Thoracic aorta (tissue), 2 donors: Measurements from ENCODE around the gene ZBTB7C. TPM values are rescaled to one million over a fixed set of nuclear protein-coding genes. Genes with fewer than 3 reads are reported as not detected.

ENCODE experiments used
- ATAC-seq: fragments of 150-250 bp; one replicate; pipeline ENCODE4 v1.8.0; 2017; ENCODE audit warnings: low read depth; ENCODE audit not compliant: insufficient number of reproducible peaks, low FRiP score
- DNase-seq: peaks from one replicate; pipeline ENCODE4 v3.0.0-alpha.2; 2020; ENCODE audit warnings: low spot score
- H3K27ac ChIP-seq, 2 donors: fragments of 200-600 bp; sonication (generic); 1 replicate in 1 of 2; 2 replicates in 1 of 2; pipeline ENCODE4 v1.5.1; 2016; ENCODE audit warnings: mild to moderate bottlenecking in 2 of 2, moderate library complexity in 2 of 2
- H3K27me3 ChIP-seq: fragments of 200-600 bp; sonication (generic); replicated peaks from 2 replicates; pipeline ENCODE4 v1.6.0; 2016; ENCODE audit warnings: mild to moderate bottlenecking; ENCODE audit not compliant: insufficient read depth
- H3K36me3 ChIP-seq: fragments of 200-600 bp; sonication (generic); one replicate; pipeline ENCODE4 v1.5.1; 2016
- H3K4me1 ChIP-seq, 2 donors: fragments of 200-600 bp; sonication (generic); 1 replicate in 1 of 2; 2 replicates in 1 of 2; pipeline versions ENCODE4 v1.5.1 to v1.6.0; 2016; ENCODE audit warnings: low read depth in 2 of 2, mild to moderate bottlenecking in 1 of 2; ENCODE audit not compliant: control insufficient read depth in 1 of 2
- H3K4me3 ChIP-seq: fragments of 200-600 bp; sonication (generic); 2 replicates; pipeline ENCODE4 v1.5.1; 2016; ENCODE audit warnings: mild to moderate bottlenecking
- H3K9me3 ChIP-seq: fragments of 200-600 bp; sonication (generic); 2 replicates; pipeline ENCODE4 v1.5.1; 2016
- CTCF ChIP-seq: fragments of 200-600 bp; sonication (generic); IDR thresholded peaks from one replicate; pipeline ENCODE4 v1.5.1; 2019; ENCODE audit warnings: antibody characterized with exemption
- total RNA-seq, 2 donors: library from RNA; depleted of rRNA; stranded (reverse); fragments of >200 nt; gene quantifications; one replicate each; pipeline versions ENCODE4 v1.1.0 to v1.2.3, GENCODE V29; 2016

The ZBTB7C gene
- total RNA-seq, 2 donors from 2014 or later, result 9.6 to 10.9 TPM

- Histone ChIP-seq H3K9me3 (no peaks in the 10 kb centered on the region), H3K27ac (no peak overlapping the region), H3K4me1 (no peaks in the 10 kb centered on the region), H3K4me3 (no peak overlapping the region), H3K27me3 (no peaks in the 10 kb centered on the region), H3K36me3 (no peaks in the 10 kb centered on the region)
- TF ChIP-seq CTCF, result no peak
- ATAC-seq (no peak), DNase-seq (no peak)
Measured at GRCh38 chr18:48168861-48169260, 240.3 kb downstream of the ZBTB7C start.

GRCh38 chr18:48167897-48168253 is 241.3 kb downstream of the ZBTB7C start:
- H3K4me1 ChIP-seq, result no peaks in the 10 kb centered on the region
- H3K27me3 ChIP-seq, result no peaks in the 10 kb centered on the region
- no peak overlapping the region for H3K4me3 ChIP-seq
- DNase-seq (no peak), ATAC-seq (no peak)
- no peak for TF ChIP-seq CTCF
- no peak overlapping the region for H3K27ac ChIP-seq
- H3K36me3 ChIP-seq, result no peaks in the 10 kb centered on the region
- no peaks in the 10 kb centered on the region for H3K9me3 ChIP-seq

DNA sequence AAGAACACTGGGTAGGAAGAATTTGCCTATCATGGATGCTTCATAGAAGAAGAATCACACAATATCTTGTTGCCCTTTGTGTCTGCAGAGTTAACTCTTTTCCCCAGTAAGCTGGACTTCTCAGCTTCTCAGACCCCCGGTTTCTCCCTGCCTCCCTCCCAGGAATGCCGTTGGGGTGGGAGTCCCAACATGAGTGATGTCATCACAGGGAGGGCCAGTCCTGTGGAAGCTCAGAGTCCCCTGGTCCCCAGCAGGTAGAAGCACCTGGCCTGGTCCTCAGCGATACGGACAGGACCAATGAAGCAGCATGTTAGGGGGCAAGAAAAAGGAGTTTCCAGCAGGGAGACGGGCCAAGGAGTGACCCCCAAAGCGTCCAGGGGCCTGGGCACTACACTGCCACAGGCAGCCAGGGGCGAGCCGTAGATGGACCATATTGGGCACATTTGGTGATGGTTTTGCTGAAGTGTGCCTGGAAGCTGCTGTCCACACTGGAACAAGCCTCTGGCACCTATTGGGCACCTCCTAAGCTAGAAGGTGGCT is 242.8 kb downstream of the ZBTB7C start:
- Histone ChIP-seq H3K9me3 (no peaks in the 10 kb centered on the region), H3K27ac (no peak overlapping the region), H3K27me3 (no peaks in the 10 kb centered on the region), H3K36me3 (no peaks in the 10 kb centered on the region), H3K4me1 (no peaks in the 10 kb centered on the region), H3K4me3 (no peak overlapping the region)
- DNase-seq (no peak), ATAC-seq (no peak)
- no peak for TF ChIP-seq CTCF

DNA sequence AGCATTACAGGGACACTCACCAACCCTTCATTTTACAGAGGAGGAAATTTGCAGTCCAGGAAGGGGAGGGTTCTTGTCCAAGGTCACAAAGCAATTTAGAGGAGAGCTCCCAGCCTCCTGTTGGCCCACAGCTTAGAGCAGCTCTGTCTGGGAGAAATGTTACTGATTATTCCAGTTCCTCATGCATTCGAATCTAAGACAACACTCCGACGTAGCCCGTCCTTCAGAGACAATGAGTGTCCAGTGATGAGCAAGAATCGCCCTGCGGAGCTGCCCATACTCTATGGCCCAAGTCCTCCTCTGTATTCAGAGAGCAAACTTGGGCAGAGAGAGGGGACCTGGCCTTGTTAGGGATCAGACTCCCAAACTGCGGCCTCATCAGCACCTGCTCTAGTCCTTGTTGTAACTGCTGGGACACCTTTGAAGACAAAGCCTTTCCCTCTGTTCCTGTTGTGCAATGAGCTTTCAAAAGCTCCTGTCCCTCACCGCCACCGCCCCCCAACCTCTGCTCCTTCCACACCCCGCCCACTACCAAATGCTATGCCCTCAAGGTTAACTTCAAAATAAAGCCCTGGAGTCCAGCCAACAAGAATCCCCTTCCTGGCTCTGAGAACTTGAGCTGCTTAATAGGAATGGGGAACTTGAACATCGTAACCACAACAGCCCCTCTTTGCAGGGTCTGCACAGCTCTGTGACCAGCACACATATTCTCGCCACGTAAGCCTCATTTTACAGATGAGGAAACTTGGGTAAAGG is 243.9 kb downstream of the ZBTB7C start:
- Histone ChIP-seq H3K9me3 (no peaks in the 10 kb centered on the region), H3K27me3 (no peaks in the 10 kb centered on the region), H3K4me3 (no peak overlapping the region), H3K4me1 (peaks cover 4 to 6% of the 10 kb centered on the region in 2 donors), H3K27ac (no peak overlapping the region), H3K36me3 (no peaks in the 10 kb centered on the region)
- DNase-seq, result no peak
- TF ChIP-seq CTCF, result no peak
- no peak for ATAC-seq

DNA sequence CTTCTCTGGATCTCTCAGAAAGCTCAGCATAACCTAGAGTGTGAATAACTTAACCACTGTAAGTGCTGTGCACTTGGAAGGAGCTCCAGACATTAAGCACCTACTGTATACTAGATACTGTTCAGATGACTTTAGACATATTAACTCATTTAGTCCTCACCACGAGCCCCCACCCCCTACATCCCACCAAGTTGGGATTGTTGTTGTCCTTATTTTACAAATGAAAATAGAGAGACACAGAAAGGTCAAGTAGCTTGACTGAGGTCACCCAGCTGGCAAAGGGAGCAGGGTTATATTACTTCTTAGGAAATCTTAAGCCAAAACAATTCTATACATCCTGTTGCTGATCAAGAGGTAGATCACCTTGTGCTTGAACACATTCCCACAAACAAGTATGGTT is 244.5 kb downstream of the ZBTB7C start:
- Histone ChIP-seq H3K27me3 (no peaks in the 10 kb centered on the region), H3K9me3 (no peaks in the 10 kb centered on the region), H3K27ac (peak overlapping the region in 1 of 2 donors; percentile 20), H3K36me3 (no peaks in the 10 kb centered on the region), H3K4me1 (peaks cover 4 to 6% of the 10 kb centered on the region in 2 donors), H3K4me3 (no peak overlapping the region)
- no peak for DNase-seq
- TF ChIP-seq CTCF, result no peak
- no peak for ATAC-seq
